Measurements from ENCODE around the gene SETD2. TPM values are rescaled to one million over a fixed set of nuclear protein-coding genes. Genes with fewer than 3 reads are reported as not detected.

Gene SETD2
- total RNA-seq, 3 donors from 2014 or later (not counting 1 experiment from before 2014, with no cell fraction given), result 86.5 to 104 (median 95.9) TPM

DNA sequence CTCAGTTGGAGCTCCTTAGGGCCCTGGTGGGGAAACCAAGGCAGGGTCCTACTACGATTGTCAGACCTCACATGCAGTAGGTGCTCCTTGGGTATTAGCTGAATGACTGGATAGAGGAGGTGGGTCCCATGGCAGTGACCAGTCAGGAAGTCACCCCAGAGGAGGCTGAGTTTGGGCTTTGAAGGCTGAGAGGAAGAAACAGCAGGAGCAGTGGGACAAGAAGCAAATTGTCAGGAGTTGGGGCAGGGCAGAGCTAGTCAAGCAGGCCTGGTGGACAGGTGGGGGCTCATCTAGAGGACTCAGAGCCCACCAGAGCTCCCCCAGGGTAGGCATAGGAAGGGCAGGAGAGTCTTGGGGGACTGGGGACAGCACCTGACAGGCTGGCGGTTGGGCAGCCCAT, 181.4 kb downstream of the SETD2 start:
- no peaks in the 10 kb centered on the region for H3K9me3 Mint-ChIP-seq
- H3K4me1 Mint-ChIP-seq, result peaks cover 51 to 74% of the 10 kb centered on the region in 2 donors
- intact Hi-C loops (cut with micrococcal nuclease), result no loop called here
- H3K4me1 ChIP-seq (ENCODE audit: control insufficient read depth, insufficient read depth, low read length), result peaks cover 94% of the 10 kb centered on the region
- ATAC-seq (no peak), DNase-seq (no peak)
- H3K27ac ChIP-seq (ENCODE audit: low read length), result peak overlapping the region; percentile 31
- H3K36me3 ChIP-seq (ENCODE audit: control insufficient read depth, insufficient read depth, low read length), result peaks cover 10% of the 10 kb centered on the region
- H3K27me3 ChIP-seq (ENCODE audit: control insufficient read depth, insufficient read depth, low read length), result no peaks in the 10 kb centered on the region
- H3K36me3 Mint-ChIP-seq, result no peaks in the 10 kb centered on the region
- 80% methylated on average over 2 of the region's 2 CpGs for WGBS (ENCODE audit: insufficient coverage)
- H3K27ac Mint-ChIP-seq, result peak overlapping the region; percentile 83 to 84
- TF ChIP-seq, protein P1, sequence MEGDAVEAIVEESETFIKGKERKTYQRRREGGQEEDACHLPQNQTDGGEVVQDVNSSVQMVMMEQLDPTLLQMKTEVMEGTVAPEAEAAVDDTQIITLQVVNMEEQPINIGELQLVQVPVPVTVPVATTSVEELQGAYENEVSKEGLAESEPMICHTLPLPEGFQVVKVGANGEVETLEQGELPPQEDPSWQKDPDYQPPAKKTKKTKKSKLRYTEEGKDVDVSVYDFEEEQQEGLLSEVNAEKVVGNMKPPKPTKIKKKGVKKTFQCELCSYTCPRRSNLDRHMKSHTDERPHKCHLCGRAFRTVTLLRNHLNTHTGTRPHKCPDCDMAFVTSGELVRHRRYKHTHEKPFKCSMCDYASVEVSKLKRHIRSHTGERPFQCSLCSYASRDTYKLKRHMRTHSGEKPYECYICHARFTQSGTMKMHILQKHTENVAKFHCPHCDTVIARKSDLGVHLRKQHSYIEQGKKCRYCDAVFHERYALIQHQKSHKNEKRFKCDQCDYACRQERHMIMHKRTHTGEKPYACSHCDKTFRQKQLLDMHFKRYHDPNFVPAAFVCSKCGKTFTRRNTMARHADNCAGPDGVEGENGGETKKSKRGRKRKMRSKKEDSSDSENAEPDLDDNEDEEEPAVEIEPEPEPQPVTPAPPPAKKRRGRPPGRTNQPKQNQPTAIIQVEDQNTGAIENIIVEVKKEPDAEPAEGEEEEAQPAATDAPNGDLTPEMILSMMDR (IDR thresholded peaks at IDR 0.05), result no peak
- no peak overlapping the region for H3K4me3 ChIP-seq (ENCODE audit: low read length)
- no peaks in the 10 kb centered on the region for H3K27me3 Mint-ChIP-seq (ENCODE audit: low read depth in 2 of 2)
- no peaks in the 10 kb centered on the region for H3K9me3 ChIP-seq (ENCODE audit: control insufficient read depth, insufficient read depth, low read length)
- H3K4me3 Mint-ChIP-seq, result peak overlapping the region; percentile 76

DNA sequence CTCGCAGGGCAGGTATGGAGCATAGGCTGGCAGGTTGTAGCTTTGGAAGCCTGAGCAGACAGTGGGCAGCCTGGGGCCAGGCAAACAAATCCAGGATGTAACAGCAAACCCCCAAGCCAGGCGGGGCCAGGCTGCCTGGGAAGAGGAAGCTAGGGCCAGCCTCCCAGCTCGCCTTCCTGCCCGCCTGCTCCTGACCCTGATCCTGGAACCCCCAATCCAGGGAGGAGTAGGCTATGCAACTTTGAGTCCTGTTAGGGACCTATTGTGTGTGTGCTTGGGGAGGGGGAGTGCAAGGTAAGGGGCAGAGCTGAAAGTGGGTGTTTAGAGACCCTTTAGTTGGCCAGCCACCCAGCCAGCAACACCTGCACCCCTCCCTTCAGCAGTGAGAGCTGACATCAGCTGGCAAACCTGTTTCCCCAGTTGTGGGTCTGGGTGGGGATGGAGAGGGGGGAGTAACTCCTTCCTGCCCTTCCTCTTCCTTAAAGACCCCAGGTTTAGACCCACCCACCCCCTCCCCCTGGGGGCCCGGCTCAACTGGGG, 181.9 kb downstream of the SETD2 start:
- Mint-ChIP-seq H3K9me3 (no peaks in the 10 kb centered on the region), H3K36me3 (no peaks in the 10 kb centered on the region), H3K4me3 (peak overlapping the region; percentile 81), H3K27me3 (ENCODE audit: low read depth in 2 of 2) (no peaks in the 10 kb centered on the region), H3K4me1 (peaks cover 52 to 73% of the 10 kb centered on the region in 2 donors), H3K27ac (peak overlapping the region; percentile 83 to 94)
- peak overlapping the region; percentile 72 for H3K4me3 ChIP-seq (ENCODE audit: low read length)
- ATAC-seq (no peak), DNase-seq (no peak)
- H3K27ac ChIP-seq (ENCODE audit: low read length), result peak overlapping the region; percentile 31
- peaks cover 10% of the 10 kb centered on the region for H3K36me3 ChIP-seq (ENCODE audit: control insufficient read depth, insufficient read depth, low read length)
- TF ChIP-seq, protein P1 (IDR thresholded peaks at IDR 0.05), result no peak
- no peaks in the 10 kb centered on the region for H3K9me3 ChIP-seq (ENCODE audit: control insufficient read depth, insufficient read depth, low read length)
- H3K27me3 ChIP-seq (ENCODE audit: control insufficient read depth, insufficient read depth, low read length), result no peaks in the 10 kb centered on the region
- intact Hi-C loops (cut with micrococcal nuclease), result no loop called here
- 32% methylated on average over 4 of the region's 5 CpGs for WGBS (ENCODE audit: insufficient coverage)
- peaks cover 94% of the 10 kb centered on the region for H3K4me1 ChIP-seq (ENCODE audit: control insufficient read depth, insufficient read depth, low read length)

DNA sequence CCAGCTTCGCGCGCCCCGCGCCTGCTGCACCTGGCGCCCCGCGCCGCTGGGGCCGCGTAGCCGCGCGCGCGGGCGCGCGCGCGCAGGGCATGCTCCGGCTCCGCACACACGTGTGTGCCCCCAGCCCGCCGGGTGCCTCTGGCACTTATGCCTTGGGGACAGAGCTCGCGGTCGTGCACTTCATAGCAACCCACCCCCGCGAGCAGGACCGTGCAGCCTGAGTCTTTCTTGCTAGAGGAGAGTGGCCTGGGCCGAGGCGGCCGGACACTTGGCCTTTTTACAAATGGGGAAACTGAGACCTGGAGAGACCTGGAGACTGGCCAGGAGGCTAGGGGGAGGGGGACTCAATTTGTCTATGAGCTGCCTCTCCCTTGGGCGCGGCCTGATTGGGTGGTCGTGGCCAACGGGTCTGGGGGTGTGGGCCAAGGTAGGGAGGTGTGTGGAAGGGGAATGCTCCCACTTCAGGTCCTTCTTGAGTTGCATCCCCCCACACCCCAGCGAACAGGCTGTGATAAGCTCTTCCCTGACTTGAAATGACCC, 183.9 kb downstream of the SETD2 start:
- H3K27me3 Mint-ChIP-seq (ENCODE audit: low read depth in 2 of 2), result no peaks in the 10 kb centered on the region
- Histone ChIP-seq H3K27me3 (ENCODE audit: control insufficient read depth, insufficient read depth, low read length) (no peaks in the 10 kb centered on the region), H3K36me3 (ENCODE audit: control insufficient read depth, insufficient read depth, low read length) (peaks cover 2% of the 10 kb centered on the region), H3K9me3 (ENCODE audit: control insufficient read depth, insufficient read depth, low read length) (no peaks in the 10 kb centered on the region), H3K4me3 (ENCODE audit: low read length) (peak overlapping the region; percentile 72), H3K4me1 (ENCODE audit: control insufficient read depth, insufficient read depth, low read length) (peaks cover 88% of the 10 kb centered on the region), H3K27ac (ENCODE audit: low read length) (peak overlapping the region; percentile 57)
- H3K4me1 Mint-ChIP-seq, result peaks cover 45 to 65% of the 10 kb centered on the region in 2 donors
- peak in 1 of 2 donors; percentile 30 for DNase-seq
- H3K36me3 Mint-ChIP-seq, result no peaks in the 10 kb centered on the region
- WGBS (ENCODE audit: insufficient coverage), result under 1% methylated on average over 38 of the region's 40 CpGs
- TF ChIP-seq, protein P1 (IDR thresholded peaks at IDR 0.05), result no peak
- peak overlapping the region; percentile 88 for H3K4me3 Mint-ChIP-seq
- no peaks in the 10 kb centered on the region for H3K9me3 Mint-ChIP-seq
- ATAC-seq, result peak; percentile 1 to 8 (median 3)
- peak overlapping the region; percentile 94 for H3K27ac Mint-ChIP-seq
- intact Hi-C loops (cut with micrococcal nuclease), result loop anchor here (1.0 to 5.0 kb wide), 5 partner anchors 7 to 185 kb away; partner anchors contain the start of gene SETD2

Measured in natural killer cell (primary cell).